ENCODE data around the gene DRAM2. TPM values are rescaled to one million over a fixed set of nuclear protein-coding genes. Genes with fewer than 3 reads are reported as not detected.
A peak's percentile ranks its signal among the peaks of the same experiment; 100 is the strongest.

DRAM2 gene
- total RNA-seq, 6 experiments from 2014 or later: 23.6 to 32.0 (median 28.9) TPM

GRCh38 chr1:111141245-111142220, 1.6 kb upstream of the DRAM2 start:
- no peaks in the 10 kb centered on the region for H3K9me3 Mint-ChIP-seq
- peak overlapping the region; percentile 99 for H3K4me3 Mint-ChIP-seq
- peak overlapping the region; percentile 94 for H3K27ac Mint-ChIP-seq
- peaks cover 2% of the 10 kb centered on the region; the same call in 1 of the 2 replicates for H3K27me3 Mint-ChIP-seq (ENCODE audit: insufficient read depth)
- H3K4me1 Mint-ChIP-seq (ENCODE audit: low read depth): peaks cover 55% of the 10 kb centered on the region
- no peak for DNase-seq
- peaks cover 11% of the 10 kb centered on the region for H3K36me3 Mint-ChIP-seq (ENCODE audit: low read depth)
- no peak for TF ChIP-seq CTCF (IDR thresholded peaks at IDR 0.05)

- H3K9me3 Mint-ChIP-seq: no peaks in the 10 kb centered on the region
Measured at GRCh38 chr1:111140680-111140967, 731 bp upstream of the DRAM2 start.

GRCh38 chr1:111139324-111139955, 453 bp downstream of the DRAM2 start:
- peaks cover 58% of the 10 kb centered on the region for H3K4me1 Mint-ChIP-seq (ENCODE audit: low read depth)
- H3K27me3 Mint-ChIP-seq (ENCODE audit: insufficient read depth): peaks cover 2% of the 10 kb centered on the region; the same call in 1 of the 2 replicates
- peaks cover 14% of the 10 kb centered on the region for H3K36me3 Mint-ChIP-seq (ENCODE audit: low read depth)
- H3K9me3 Mint-ChIP-seq: no peaks in the 10 kb centered on the region
- peak overlapping the region; percentile 99 for H3K4me3 Mint-ChIP-seq
- TF ChIP-seq CTCF (IDR thresholded peaks at IDR 0.05): no peak
- peak; percentile 38 for DNase-seq
- H3K27ac Mint-ChIP-seq: peak overlapping the region; percentile 94

More at GRCh38 chr1:111140680-111140967, 731 bp upstream of the DRAM2 start:
- peaks cover 2% of the 10 kb centered on the region; the same call in 1 of the 2 replicates for H3K27me3 Mint-ChIP-seq (ENCODE audit: insufficient read depth)
- H3K4me1 Mint-ChIP-seq (ENCODE audit: low read depth): peaks cover 48% of the 10 kb centered on the region
- DNase-seq: peak; percentile 57
- H3K36me3 Mint-ChIP-seq (ENCODE audit: low read depth): peaks cover 12% of the 10 kb centered on the region
- H3K27ac Mint-ChIP-seq: peak overlapping the region; percentile 94
- peak overlapping the region; percentile 99 for H3K4me3 Mint-ChIP-seq
- no peak for TF ChIP-seq CTCF (IDR thresholded peaks at IDR 0.05)

GRCh38 chr1:111133866-111134265, 6.0 kb downstream of the DRAM2 start:
- no peak for TF ChIP-seq CTCF (IDR thresholded peaks at IDR 0.05)
- peak overlapping the region; percentile 55; the same call in 1 of the 2 replicates for H3K27ac Mint-ChIP-seq
- no peaks in the 10 kb centered on the region for H3K27me3 Mint-ChIP-seq (ENCODE audit: insufficient read depth)
- H3K4me1 Mint-ChIP-seq (ENCODE audit: low read depth): peaks cover 33% of the 10 kb centered on the region
- no peaks in the 10 kb centered on the region for H3K9me3 Mint-ChIP-seq
- H3K4me3 Mint-ChIP-seq: no peak overlapping the region
- H3K36me3 Mint-ChIP-seq (ENCODE audit: low read depth): peaks cover 21% of the 10 kb centered on the region
- no peak for DNase-seq

- Mint-ChIP-seq H3K36me3 (ENCODE audit: low read depth) (peaks cover 29% of the 10 kb centered on the region), H3K27me3 (ENCODE audit: insufficient read depth) (no peaks in the 10 kb centered on the region), H3K27ac (no peak overlapping the region), H3K4me3 (no peak overlapping the region), H3K9me3 (no peaks in the 10 kb centered on the region), H3K4me1 (ENCODE audit: low read depth) (peaks cover 28% of the 10 kb centered on the region)
- no peak for DNase-seq
- TF ChIP-seq CTCF (IDR thresholded peaks at IDR 0.05): no peak
Measured at GRCh38 chr1:111131693-111132092, 8.2 kb downstream of the DRAM2 start.
